ENCODE results near the gene HOXA7.

HOXA7 gene

GRCh38 chr7:27149842-27150567, 6.5 kb downstream of the HOXA7 start:
- Histone ChIP-seq H3K4me1 (ENCODE audit: insufficient read depth, low read length) (no peaks in the 10 kb centered on the region), H3K4me3 (ENCODE audit: low read length) (no peak overlapping the region), H3K9ac (ENCODE audit: low read depth, low read length) (no peak overlapping the region), H3K9me3 (ENCODE audit: insufficient read depth, low read depth, low read length) (peaks cover 17% of the 10 kb centered on the region; the same call in 1 of the 2 replicates), H3K36me3 (ENCODE audit: insufficient read depth, low read depth, low read length) (no peaks in the 10 kb centered on the region), H3K27me3 (ENCODE audit: insufficient read depth, low read length) (peaks cover 100% of the 10 kb centered on the region), H3K27ac (ENCODE audit: low read length) (no peak overlapping the region)

GRCh38 chr7:27148756-27149641, 7.5 kb downstream of the HOXA7 start:
- H3K4me3 ChIP-seq (ENCODE audit: low read length): no peak overlapping the region
- no peak overlapping the region for H3K27ac ChIP-seq (ENCODE audit: low read length)
- peaks cover 12% of the 10 kb centered on the region; the same call in 1 of the 2 replicates for H3K9me3 ChIP-seq (ENCODE audit: insufficient read depth, low read depth, low read length)
- H3K36me3 ChIP-seq (ENCODE audit: insufficient read depth, low read depth, low read length): no peaks in the 10 kb centered on the region
- no peak overlapping the region for H3K9ac ChIP-seq (ENCODE audit: low read depth, low read length)
- no peaks in the 10 kb centered on the region for H3K4me1 ChIP-seq (ENCODE audit: insufficient read depth, low read length)
- peaks cover 100% of the 10 kb centered on the region for H3K27me3 ChIP-seq (ENCODE audit: insufficient read depth, low read length)

DNA sequence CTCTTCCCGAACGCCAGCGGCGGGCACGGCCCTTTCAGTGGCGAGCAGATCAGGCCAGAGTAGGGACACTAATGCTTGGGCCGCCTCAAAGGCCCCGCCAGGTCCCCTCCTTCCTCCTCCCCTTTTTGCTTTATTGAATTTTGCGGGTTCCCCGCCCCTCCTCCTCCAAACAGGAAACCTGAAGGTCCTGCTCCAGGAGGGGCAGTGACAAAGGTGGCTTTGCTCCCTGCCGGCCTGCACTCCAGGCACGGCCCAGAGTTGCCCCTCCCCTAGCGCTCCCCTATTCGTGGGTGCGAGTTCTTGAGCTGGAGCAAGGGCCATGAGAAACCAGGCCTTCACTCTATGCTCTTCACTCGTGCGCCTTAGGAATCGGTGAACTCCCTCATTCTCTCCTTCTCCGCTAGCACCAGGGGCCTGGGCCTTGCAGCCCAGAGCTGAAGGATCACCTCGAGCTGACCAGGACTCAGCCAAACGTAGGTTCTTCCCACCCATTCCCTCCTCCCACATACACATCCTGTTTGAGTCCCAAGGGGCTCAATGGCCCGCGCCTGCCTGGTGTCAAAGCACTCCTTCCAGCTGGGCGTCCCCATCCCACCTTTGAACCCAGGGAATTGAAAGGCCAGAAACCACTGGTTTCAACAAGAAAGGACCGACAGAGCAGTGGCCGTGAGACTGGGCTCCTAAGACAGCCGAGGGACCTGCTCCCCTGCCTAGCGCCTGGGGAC, 8.3 kb downstream of the HOXA7 start:
- Histone ChIP-seq H3K9me3 (ENCODE audit: insufficient read depth, low read depth, low read length) (peaks cover 9% of the 10 kb centered on the region; the same call in 1 of the 2 replicates), H3K4me3 (ENCODE audit: low read length) (no peak overlapping the region), H3K4me1 (ENCODE audit: insufficient read depth, low read length) (no peaks in the 10 kb centered on the region), H3K9ac (ENCODE audit: low read depth, low read length) (no peak overlapping the region), H3K36me3 (ENCODE audit: insufficient read depth, low read depth, low read length) (no peaks in the 10 kb centered on the region), H3K27me3 (ENCODE audit: insufficient read depth, low read length) (peaks cover 100% of the 10 kb centered on the region), H3K27ac (ENCODE audit: low read length) (no peak overlapping the region)

DNA sequence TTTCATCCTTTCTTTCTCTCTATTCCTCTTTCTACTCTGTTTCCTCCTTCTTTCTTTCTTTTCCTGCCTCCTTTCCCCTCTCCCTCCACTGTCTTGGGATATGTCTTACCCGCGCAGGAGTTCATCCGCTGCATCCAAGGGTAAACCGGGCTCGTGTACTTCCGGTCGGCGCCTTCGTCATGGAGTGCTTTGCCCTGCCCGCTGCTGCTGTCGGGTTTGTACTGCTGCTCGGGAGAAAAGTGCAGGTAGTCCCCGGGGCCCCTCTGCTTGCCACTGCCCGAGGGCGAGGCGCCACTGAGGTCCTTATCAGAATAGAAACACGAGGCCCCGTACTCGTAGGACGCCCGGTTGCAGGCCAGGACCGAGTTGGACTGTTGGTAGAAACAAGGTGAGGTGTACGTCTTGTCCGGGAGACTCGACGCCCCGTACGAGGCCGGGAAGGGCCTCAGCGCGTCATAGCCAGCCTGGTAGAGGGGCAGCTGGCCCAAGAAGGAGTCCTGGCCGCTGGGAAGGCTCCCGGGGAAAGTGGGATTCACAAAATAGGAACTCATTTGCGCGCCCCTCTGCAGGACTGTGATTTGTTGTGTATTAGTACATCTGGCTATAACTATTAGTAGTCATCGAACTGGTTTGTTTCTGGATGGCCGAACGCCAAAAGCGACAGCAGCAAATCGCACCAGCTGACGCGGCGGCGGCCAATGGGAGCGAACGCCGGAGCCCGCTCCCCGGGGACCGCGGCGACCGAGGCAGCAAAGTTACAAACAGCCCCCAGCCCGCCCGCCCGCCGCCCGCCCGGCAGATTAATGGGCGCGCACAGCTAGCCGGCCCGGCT, 9.1 kb downstream of the HOXA7 start, which contains the start of gene HOXA6:
HOXA6 (minus strand) TSS at position 576 of the 832 bp plus-strand sequence; CDS start at position 551, 25 bp downstream.
- no peaks in the 10 kb centered on the region for H3K4me1 ChIP-seq (ENCODE audit: insufficient read depth, low read length)
- H3K9me3 ChIP-seq (ENCODE audit: insufficient read depth, low read depth, low read length): peaks cover 9% of the 10 kb centered on the region; the same call in 1 of the 2 replicates
- H3K4me3 ChIP-seq (ENCODE audit: low read length): no peak within 1 kb of the TSS
- no peaks in the 10 kb centered on the region for H3K36me3 ChIP-seq (ENCODE audit: insufficient read depth, low read depth, low read length)
- no peak within 1 kb of the TSS for H3K27ac ChIP-seq (ENCODE audit: low read length)
- H3K27me3 ChIP-seq (ENCODE audit: insufficient read depth, low read length): peaks cover 100% of the 10 kb centered on the region
- no peak within 1 kb of the TSS for H3K9ac ChIP-seq (ENCODE audit: low read depth, low read length)

GRCh38 chr7:27146491-27147198, 9.8 kb downstream of the HOXA7 start:
- peaks cover 100% of the 10 kb centered on the region for H3K27me3 ChIP-seq (ENCODE audit: insufficient read depth, low read length)
- H3K36me3 ChIP-seq (ENCODE audit: insufficient read depth, low read depth, low read length): no peaks in the 10 kb centered on the region
- H3K9me3 ChIP-seq (ENCODE audit: insufficient read depth, low read depth, low read length): peaks cover 11% of the 10 kb centered on the region; the same call in 1 of the 2 replicates
- no peak overlapping the region for H3K4me3 ChIP-seq (ENCODE audit: low read length)
- H3K4me1 ChIP-seq (ENCODE audit: insufficient read depth, low read length): no peaks in the 10 kb centered on the region
- no peak overlapping the region for H3K27ac ChIP-seq (ENCODE audit: low read length)
- H3K9ac ChIP-seq (ENCODE audit: low read depth, low read length): no peak overlapping the region

- Histone ChIP-seq H3K27me3 (ENCODE audit: insufficient read depth, low read length) (peaks cover 100% of the 10 kb centered on the region), H3K36me3 (ENCODE audit: insufficient read depth, low read depth, low read length) (no peaks in the 10 kb centered on the region), H3K27ac (ENCODE audit: low read length) (no peak overlapping the region), H3K4me3 (ENCODE audit: low read length) (no peak overlapping the region), H3K9me3 (ENCODE audit: insufficient read depth, low read depth, low read length) (peaks cover 14% of the 10 kb centered on the region; the same call in 1 of the 2 replicates), H3K4me1 (ENCODE audit: insufficient read depth, low read length) (no peaks in the 10 kb centered on the region), H3K9ac (ENCODE audit: low read depth, low read length) (no peak overlapping the region)
Measured at GRCh38 chr7:27145914-27146412, 10.5 kb downstream of the HOXA7 start.

- no peak overlapping the region for H3K9ac ChIP-seq (ENCODE audit: low read depth, low read length)
- no peak overlapping the region for H3K4me3 ChIP-seq (ENCODE audit: low read length)
- peaks cover 100% of the 10 kb centered on the region for H3K27me3 ChIP-seq (ENCODE audit: insufficient read depth, low read length)
- H3K36me3 ChIP-seq (ENCODE audit: insufficient read depth, low read depth, low read length): no peaks in the 10 kb centered on the region
- H3K9me3 ChIP-seq (ENCODE audit: insufficient read depth, low read depth, low read length): peaks cover 14% of the 10 kb centered on the region; the same call in 1 of the 2 replicates
- H3K27ac ChIP-seq (ENCODE audit: low read length): no peak overlapping the region
- no peaks in the 10 kb centered on the region for H3K4me1 ChIP-seq (ENCODE audit: insufficient read depth, low read length)
Measured at GRCh38 chr7:27145165-27145913, 11.1 kb downstream of the HOXA7 start.

DNA sequence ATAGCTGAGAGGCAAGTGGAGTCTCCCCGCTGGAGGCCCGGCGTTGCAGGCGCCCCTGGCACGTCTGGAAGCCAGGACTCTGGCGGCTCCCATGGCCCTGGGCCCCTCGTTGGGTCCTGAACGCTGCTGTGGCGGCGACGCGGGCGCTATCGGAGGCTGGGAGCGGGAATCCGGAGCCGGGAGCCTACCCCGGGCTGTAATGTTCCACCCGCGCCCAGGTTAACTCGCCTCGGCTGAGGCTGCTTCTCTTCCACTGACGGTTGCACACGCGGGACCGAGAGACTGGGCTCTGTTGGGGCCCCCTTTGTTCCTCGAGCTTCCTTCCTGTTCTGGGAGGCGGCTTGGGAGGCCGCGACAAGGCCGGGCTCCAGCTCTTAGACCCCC, 11.7 kb downstream of the HOXA7 start:
- Histone ChIP-seq H3K36me3 (ENCODE audit: insufficient read depth, low read depth, low read length) (no peaks in the 10 kb centered on the region), H3K4me3 (ENCODE audit: low read length) (no peak overlapping the region), H3K4me1 (ENCODE audit: insufficient read depth, low read length) (no peaks in the 10 kb centered on the region), H3K9ac (ENCODE audit: low read depth, low read length) (no peak overlapping the region), H3K27me3 (ENCODE audit: insufficient read depth, low read length) (peaks cover 100% of the 10 kb centered on the region), H3K9me3 (ENCODE audit: insufficient read depth, low read depth, low read length) (peaks cover 14% of the 10 kb centered on the region; the same call in 1 of the 2 replicates), H3K27ac (ENCODE audit: low read length) (no peak overlapping the region)

DNA sequence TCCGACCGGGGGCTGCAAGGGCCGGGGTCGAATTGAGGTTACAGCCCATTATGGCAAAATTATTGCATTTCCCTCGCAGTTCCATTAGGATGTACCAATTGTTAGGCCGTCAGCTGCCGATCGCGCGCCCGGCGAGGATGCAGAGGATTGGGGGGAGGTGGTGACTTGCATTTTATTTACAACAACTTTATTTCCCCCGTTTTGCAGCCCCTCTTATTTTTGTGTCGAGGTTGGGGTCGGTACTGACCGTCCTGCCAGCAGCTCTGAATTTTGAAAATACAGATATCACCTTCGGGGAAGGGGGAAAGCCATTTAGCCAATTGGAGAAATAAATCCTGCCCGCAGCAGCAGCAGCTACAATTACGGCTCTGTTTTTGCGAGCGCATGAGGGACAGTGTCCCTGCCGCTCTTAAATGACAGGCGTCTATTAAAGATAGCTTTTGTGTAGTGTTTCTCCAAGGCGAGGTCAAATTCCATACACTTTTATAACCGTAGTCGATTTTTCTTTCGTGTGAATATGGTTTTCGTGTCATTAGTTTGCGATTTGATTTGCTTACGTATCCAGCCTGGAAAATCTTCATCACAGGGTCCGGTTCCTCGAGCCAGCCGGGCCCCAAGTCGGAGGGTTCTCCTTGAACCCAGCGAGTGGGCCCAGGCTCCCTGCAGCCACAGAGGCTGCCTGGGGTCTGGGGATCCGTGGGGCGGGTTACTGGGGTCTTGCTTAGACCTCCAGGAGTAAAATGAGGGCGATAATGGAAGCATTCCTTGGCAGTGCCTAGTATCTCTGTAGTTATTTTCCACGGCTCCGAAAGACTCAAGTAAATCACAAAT, 12.3 kb downstream of the HOXA7 start:
- Histone ChIP-seq H3K9me3 (ENCODE audit: insufficient read depth, low read depth, low read length) (peaks cover 14% of the 10 kb centered on the region; the same call in 1 of the 2 replicates), H3K27ac (ENCODE audit: low read length) (no peak overlapping the region), H3K36me3 (ENCODE audit: insufficient read depth, low read depth, low read length) (no peaks in the 10 kb centered on the region), H3K4me3 (ENCODE audit: low read length) (no peak overlapping the region), H3K27me3 (ENCODE audit: insufficient read depth, low read length) (peaks cover 100% of the 10 kb centered on the region), H3K4me1 (ENCODE audit: insufficient read depth, low read length) (no peaks in the 10 kb centered on the region), H3K9ac (ENCODE audit: low read depth, low read length) (no peak overlapping the region)
